HepG2 (cell line): Measurements from ENCODE around the gene ZNF860. TPM values are rescaled to one million over a fixed set of nuclear protein-coding genes. Genes with fewer than 3 reads are reported as not detected.

ENCODE experiments used
- AGO2 ChIP-seq: fragments of 200-400 bp; formaldehyde crosslinking; optimal IDR thresholded peaks from 2 replicates; pipeline ENCODE3; 2017; ENCODE audit warnings: mild to moderate bottlenecking, low read depth, low read length, moderate library complexity
- IRF2 ChIP-seq: IDR thresholded peaks from 2 replicates; pipeline ENCODE4 v1.6.1; 2018; ENCODE audit warnings: missing genetic modification reagents, missing compliant biosample characterization
- KAT2B ChIP-seq: fragments of 150-350 bp; IDR thresholded peaks from 2 replicates; pipeline ENCODE4 v1.6.1; 2014; ENCODE audit warnings: low read depth, low read length, borderline replicate concordance
- KMT2B ChIP-seq: IDR thresholded peaks from 2 replicates; pipeline ENCODE4 v1.6.1; 2016; ENCODE audit warnings: missing genetic modification reagents, missing compliant biosample characterization
- POGZ ChIP-seq: sonication (generic); formaldehyde crosslinking; IDR thresholded peaks from 2 replicates; pipeline ENCODE4 v1.4.0; 2020; ENCODE audit warnings: mild to moderate bottlenecking, missing genetic modification reagents
- SALL1 ChIP-seq: sonication (generic); formaldehyde crosslinking; IDR thresholded peaks from 2 replicates; pipeline ENCODE4 v1.8.0; 2022; ENCODE audit warnings: mild to moderate bottlenecking, missing genetic modification reagents
- SP1 ChIP-seq, 2 experiments: fragments of 450-650 bp in 1 of 2; sonication (generic) in 1 of 2; formaldehyde crosslinking in 1 of 2; IDR thresholded peaks; 2 replicates each; pipeline versions ENCODE4 v1.4.0 to v1.6.1; 2016 to 2020; ENCODE audit warnings: missing genetic modification reagents in 1 of 2
- TAF1 ChIP-seq: sonication (generic); formaldehyde crosslinking; IDR thresholded peaks from 2 replicates; pipeline ENCODE4 v1.4.0; 2020; ENCODE audit warnings: missing genetic modification reagents
- TCF12 ChIP-seq, 2 experiments: fragments of 450-650 bp in 1 of 2; sonication (generic) in 1 of 2; formaldehyde crosslinking in 1 of 2; IDR thresholded peaks; 2 replicates each; pipeline versions ENCODE4 v1.6.1 to v1.8.0; 2017 to 2022; ENCODE audit warnings: antibody characterized with exemption in 1 of 2, mild to moderate bottlenecking in 1 of 2, missing genetic modification reagents in 1 of 2, moderate library complexity in 1 of 2
- TEAD2 ChIP-seq: sonication (generic); formaldehyde crosslinking; IDR thresholded peaks from 2 replicates; pipeline ENCODE4 v1.9.0; 2021; ENCODE audit warnings: missing genetic modification reagents
- ZNF230 ChIP-seq: sonication (generic); formaldehyde crosslinking; IDR thresholded peaks from 2 replicates; pipeline ENCODE4 v1.4.0; 2020; ENCODE audit warnings: mild to moderate bottlenecking, missing genetic modification reagents
- ZNF292 ChIP-seq: sonication (generic); formaldehyde crosslinking; IDR thresholded peaks from 2 replicates; pipeline ENCODE4 v1.8.1; 2022; ENCODE audit warnings: mild to moderate bottlenecking, low read depth, missing genetic modification reagents, borderline replicate concordance
- ZNF329 ChIP-seq: sonication (generic); formaldehyde crosslinking; IDR thresholded peaks from 2 replicates; pipeline ENCODE4 v1.9.0; 2021; ENCODE audit warnings: low read depth, mild to moderate bottlenecking, missing genetic modification reagents
- ZNF34 ChIP-seq: sonication (generic); formaldehyde crosslinking; IDR thresholded peaks from 2 replicates; pipeline ENCODE4 v1.4.0; 2020; ENCODE audit warnings: mild to moderate bottlenecking, missing genetic modification reagents, borderline replicate concordance
- ZNF44 ChIP-seq: sonication (generic); formaldehyde crosslinking; IDR thresholded peaks from 2 replicates; pipeline ENCODE4 v1.5.1; 2020; ENCODE audit warnings: mild to moderate bottlenecking, missing genetic modification reagents
- ZNF441 ChIP-seq: sonication (generic); formaldehyde crosslinking; IDR thresholded peaks from 2 replicates; pipeline ENCODE4 v1.7.0; 2021; ENCODE audit warnings: missing genetic modification reagents, borderline replicate concordance
- ZNF556 ChIP-seq: sonication (generic); formaldehyde crosslinking; IDR thresholded peaks from 2 replicates; pipeline ENCODE4 v1.4.0; 2020; ENCODE audit warnings: mild to moderate bottlenecking, missing genetic modification reagents, borderline replicate concordance
- ZSCAN31 ChIP-seq: sonication (generic); formaldehyde crosslinking; IDR thresholded peaks from 2 replicates; pipeline ENCODE4 v1.5.0; 2020; ENCODE audit warnings: low read depth, mild to moderate bottlenecking, missing genetic modification reagents
- polyA plus RNA-seq, 8 experiments: library from polyadenylated mRNA; depleted of rRNA in 3 of 8; stranded (reverse) in 7 of 8; unstranded in 1 of 8; fragments of >200 nt; fragmentation: Illumina TruSeq in 4 of 8; extraction: Trizol in 4 of 8; gene quantifications; 2 replicates each; pipeline versions ENCODE4 v1.2.1 to v1.2.3, GENCODE V29; 2011 to 2016; ENCODE audit warnings: low read depth in 4 of 8, missing spikeins in 1 of 8, mixed read lengths in 1 of 8; ENCODE audit not compliant: insufficient read depth in 1 of 8
- total RNA-seq, 5 experiments: library from RNA; depleted of rRNA; stranded (reverse); fragments of >200 nt; fragmentation: Illumina TruSeq; extraction: Trizol; gene quantifications; 2 replicates each; pipeline ENCODE4 v1.2.3, GENCODE V29; 2016; ENCODE audit warnings: low read depth in 1 of 5
- TF ChIP-seq, protein P1 (sequence below): sonication (generic); formaldehyde crosslinking; IDR thresholded peaks from 2 replicates; pipeline ENCODE4 v1.5.0; 2020; ENCODE audit warnings: mild to moderate bottlenecking, missing genetic modification reagents
- TF ChIP-seq, protein P2 (sequence below): IDR thresholded peaks from 2 replicates; pipeline ENCODE4 v1.6.1; 2016; ENCODE audit warnings: missing biosample characterization, missing genetic modification reagents, low read depth
- TF ChIP-seq, protein P3 (sequence below): sonication (generic); formaldehyde crosslinking; IDR thresholded peaks from 2 replicates; pipeline ENCODE4 v1.4.0; 2020; ENCODE audit warnings: missing genetic modification reagents

The ZNF860 gene
- total and polyA plus RNA-seq, 2 of the 13 experiments (the other 11 are each of a cell fraction or from before 2014, with no cell fraction given), result 0.55 to 0.73 TPM

DNA sequence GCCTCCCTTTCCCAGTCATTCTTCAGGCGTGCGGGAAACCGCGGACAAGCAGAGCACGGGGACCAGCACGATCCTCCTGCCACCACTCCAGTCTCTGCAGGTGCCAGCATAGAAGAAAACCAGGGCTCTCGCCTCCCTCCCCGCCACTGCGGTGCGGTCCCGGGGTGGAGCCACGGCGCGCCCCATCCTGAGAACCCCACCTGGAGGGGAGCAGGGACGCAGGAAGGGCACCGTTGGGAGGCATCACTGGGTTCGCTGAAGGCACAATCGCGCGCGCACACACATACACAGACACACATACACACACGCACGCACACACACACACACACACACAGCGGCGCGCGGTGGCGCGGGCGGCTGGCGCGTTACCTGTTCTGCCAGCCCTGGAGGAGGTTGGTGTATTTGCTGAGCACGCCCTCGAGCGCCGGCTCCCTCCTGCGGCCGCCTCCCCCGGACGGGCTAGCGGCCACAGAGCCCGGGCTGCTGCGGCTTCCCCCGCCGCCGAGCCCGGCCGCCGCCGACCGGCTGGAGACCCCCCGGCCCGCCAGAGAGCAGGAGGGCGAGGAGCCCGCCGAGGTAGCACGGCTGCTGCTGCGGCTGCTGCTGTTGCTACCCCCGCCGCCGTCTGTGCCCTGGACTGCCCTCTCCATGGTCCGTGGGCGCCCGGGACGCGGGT, 882 bp upstream of the ZNF860 start (continued):
- TF ChIP-seq, protein P1, sequence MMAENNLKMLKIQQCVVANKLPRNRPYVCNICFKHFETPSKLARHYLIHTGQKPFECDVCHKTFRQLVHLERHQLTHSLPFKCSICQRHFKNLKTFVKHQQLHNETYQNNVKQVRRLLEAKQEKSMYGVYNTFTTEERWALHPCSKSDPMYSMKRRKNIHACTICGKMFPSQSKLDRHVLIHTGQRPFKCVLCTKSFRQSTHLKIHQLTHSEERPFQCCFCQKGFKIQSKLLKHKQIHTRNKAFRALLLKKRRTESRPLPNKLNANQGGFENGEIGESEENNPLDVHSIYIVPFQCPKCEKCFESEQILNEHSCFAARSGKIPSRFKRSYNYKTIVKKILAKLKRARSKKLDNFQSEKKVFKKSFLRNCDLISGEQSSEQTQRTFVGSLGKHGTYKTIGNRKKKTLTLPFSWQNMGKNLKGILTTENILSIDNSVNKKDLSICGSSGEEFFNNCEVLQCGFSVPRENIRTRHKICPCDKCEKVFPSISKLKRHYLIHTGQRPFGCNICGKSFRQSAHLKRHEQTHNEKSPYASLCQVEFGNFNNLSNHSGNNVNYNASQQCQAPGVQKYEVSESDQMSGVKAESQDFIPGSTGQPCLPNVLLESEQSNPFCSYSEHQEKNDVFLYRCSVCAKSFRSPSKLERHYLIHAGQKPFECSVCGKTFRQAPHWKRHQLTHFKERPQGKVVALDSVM (CRISPR knock-in tag), result peak; percentile 72; the same call in 1 of the 2 replicates
- TF ChIP-seq SALL1 (CRISPR knock-in tag), result peak; percentile 61
- 0 out of 2 replicates have a peak, but pooled peaks have one; percentile 49 for TF ChIP-seq ZNF44 (CRISPR knock-in tag)
- TF ChIP-seq ZSCAN31, result peak; percentile 52; the same call in 1 of the 2 replicates
- no peak for TF ChIP-seq TCF12 (IDR thresholded peaks at IDR 0.05)
- TF ChIP-seq TCF12 (CRISPR knock-in tag; IDR thresholded peaks at IDR 0.05), result no peak
- TF ChIP-seq, protein P2, sequence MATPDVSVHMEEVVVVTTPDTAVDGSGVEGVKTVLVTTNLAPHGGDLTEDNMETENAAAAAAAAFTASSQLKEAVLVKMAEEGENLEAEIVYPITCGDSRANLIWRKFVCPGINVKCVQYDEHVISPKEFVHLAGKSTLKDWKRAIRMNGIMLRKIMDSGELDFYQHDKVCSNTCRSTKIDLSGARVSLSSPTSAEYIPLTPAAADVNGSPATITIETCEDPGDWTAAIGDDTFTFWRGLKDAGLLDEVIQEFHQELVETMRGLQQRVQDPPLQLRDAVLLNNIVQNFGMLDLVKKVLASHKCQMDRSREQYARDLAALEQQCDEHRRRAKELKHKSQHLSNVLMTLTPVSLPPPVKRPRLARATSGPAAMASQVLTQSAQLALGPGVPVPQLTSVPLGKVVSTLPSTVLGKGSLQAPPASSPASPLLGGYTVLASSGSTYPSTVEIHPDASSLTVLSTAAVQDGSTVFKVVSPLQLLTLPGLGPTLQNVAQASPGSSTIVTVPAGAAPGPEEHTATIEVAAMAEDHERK (CRISPR knock-in tag), result no peak
- TF ChIP-seq TEAD2 (CRISPR knock-in tag), result no peak
- no peak for TF ChIP-seq SP1 (IDR thresholded peaks at IDR 0.05)
- peak; percentile 22; the same call in 1 of the 2 replicates for TF ChIP-seq SP1 (CRISPR knock-in tag; IDR thresholded peaks at IDR 0.05)
- TF ChIP-seq ZNF34 (CRISPR knock-in tag), result peak; percentile 94
- peak; percentile 37; the same call in 1 of the 2 replicates for TF ChIP-seq TAF1 (CRISPR knock-in tag)
- 0 out of 2 replicates have a peak, but pooled peaks have one; percentile 29 for TF ChIP-seq ZNF329 (CRISPR knock-in tag)
- TF ChIP-seq IRF2, result peak; percentile 35
- peak; percentile 28; the same call in 1 of the 2 replicates for TF ChIP-seq KMT2B
- TF ChIP-seq KAT2B, result no peak
- TF ChIP-seq ZNF292 (CRISPR knock-in tag), result peak; percentile 86
- TF ChIP-seq AGO2, result peak; percentile 78
- TF ChIP-seq POGZ (CRISPR knock-in tag), result peak; percentile 56; the same call in 1 of the 2 replicates
- TF ChIP-seq ZNF441 (CRISPR knock-in tag), result peak; percentile 49; the same call in 1 of the 2 replicates
- TF ChIP-seq, protein P3, sequence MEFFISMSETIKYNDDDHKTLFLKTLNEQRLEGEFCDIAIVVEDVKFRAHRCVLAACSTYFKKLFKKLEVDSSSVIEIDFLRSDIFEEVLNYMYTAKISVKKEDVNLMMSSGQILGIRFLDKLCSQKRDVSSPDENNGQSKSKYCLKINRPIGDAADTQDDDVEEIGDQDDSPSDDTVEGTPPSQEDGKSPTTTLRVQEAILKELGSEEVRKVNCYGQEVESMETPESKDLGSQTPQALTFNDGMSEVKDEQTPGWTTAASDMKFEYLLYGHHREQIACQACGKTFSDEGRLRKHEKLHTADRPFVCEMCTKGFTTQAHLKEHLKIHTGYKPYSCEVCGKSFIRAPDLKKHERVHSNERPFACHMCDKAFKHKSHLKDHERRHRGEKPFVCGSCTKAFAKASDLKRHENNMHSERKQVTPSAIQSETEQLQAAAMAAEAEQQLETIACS, result peak; percentile 81
- 0 out of 2 replicates have a peak, but pooled peaks have one; percentile 47 for TF ChIP-seq ZNF230 (CRISPR knock-in tag)
- peak; percentile 25; the same call in 1 of the 2 replicates for TF ChIP-seq ZNF556 (CRISPR knock-in tag)
